SK-N-SH treated with all-trans-retinoic acid at 6 μM for 48 hours (cell line): Measurements from ENCODE around the gene GADD45GIP1.

ENCODE experiments used
- ATAC-seq: fragments of 200-7000 bp; cut with Tn5 transposase; 3 replicates; pipeline ENCODE4 v1.9.1; 2020; ENCODE audit warnings: mild to moderate bottlenecking, moderate library complexity
- ARNTL ChIP-seq: fragments of 450-650 bp; formaldehyde crosslinking; IDR thresholded peaks from 2 replicates; pipeline ENCODE4 v1.5.0; 2020; ENCODE audit warnings: low read depth, mild to moderate bottlenecking, moderate library complexity, borderline replicate concordance
- BACH2 ChIP-seq: fragments of 250-450 bp; sonication (Bioruptor Pico); IDR thresholded peaks from 2 replicates; pipeline ENCODE4 v1.9.0; 2021; ENCODE audit warnings: mild to moderate bottlenecking, borderline replicate concordance
- CSDC2 ChIP-seq: fragments of 250-450 bp; sonication (Bioruptor Pico); IDR thresholded peaks from 2 replicates; pipeline ENCODE4 v1.5.0; 2020; ENCODE audit warnings: mild to moderate bottlenecking, moderate library complexity
- ESRRG ChIP-seq: fragments of 250-450 bp; sonication (Bioruptor Pico); IDR thresholded peaks from 2 replicates; pipeline ENCODE4 v1.6.1; 2021; ENCODE audit warnings: mild to moderate bottlenecking
- GLIS3 ChIP-seq: fragments of 250-450 bp; sonication (Bioruptor Pico); IDR thresholded peaks from 2 replicates; pipeline ENCODE4 v1.5.0; 2020; ENCODE audit warnings: mild to moderate bottlenecking, moderate library complexity
- ISL1 ChIP-seq: fragments of 250-450 bp; sonication (Bioruptor Pico); IDR thresholded peaks from 2 replicates; pipeline ENCODE4 v2.1.2; 2022; ENCODE audit warnings: mild to moderate bottlenecking, moderate library complexity
- OSR1 ChIP-seq: fragments of 250-450 bp; sonication (Bioruptor Pico); IDR thresholded peaks from 2 replicates; pipeline ENCODE4 v1.8.0; 2022; ENCODE audit warnings: moderate library complexity, mild to moderate bottlenecking, inconsistent platforms
- PPARA ChIP-seq: fragments of 250-450 bp; sonication (Bioruptor Pico); IDR thresholded peaks from 2 replicates; pipeline ENCODE4 v1.5.0; 2020; ENCODE audit warnings: mild to moderate bottlenecking, borderline replicate concordance
- RARB ChIP-seq: fragments of 250-450 bp; sonication (Bioruptor Pico); IDR thresholded peaks from 2 replicates; pipeline ENCODE4 v1.8.0; 2021; ENCODE audit warnings: mild to moderate bottlenecking, moderate library complexity
- SNAI2 ChIP-seq: fragments of 250-450 bp; sonication (Bioruptor Pico); IDR thresholded peaks from 2 replicates; pipeline ENCODE4 v1.5.0; 2020; ENCODE audit warnings: mild to moderate bottlenecking, moderate library complexity
- TCF4 ChIP-seq: fragments of 250-450 bp; sonication (Bioruptor Pico); IDR thresholded peaks from 2 replicates; pipeline ENCODE4 v1.8.0; 2021; ENCODE audit warnings: mild to moderate bottlenecking, moderate library complexity, borderline replicate concordance
- TOX ChIP-seq: fragments of 250-450 bp; sonication (Bioruptor Pico); IDR thresholded peaks from 2 replicates; pipeline ENCODE4 v1.8.0; 2021; ENCODE audit warnings: mild to moderate bottlenecking, moderate library complexity, borderline replicate concordance
- ZFP3 ChIP-seq: fragments of 250-450 bp; sonication (Bioruptor Pico); IDR thresholded peaks from 2 replicates; pipeline ENCODE4 v1.5.0; 2020; ENCODE audit warnings: mild to moderate bottlenecking, moderate library complexity
- ZNF565 ChIP-seq: fragments of 450-650 bp; formaldehyde crosslinking; conservative IDR thresholded peaks from 2 replicates; pipeline ENCODE4 v1.5.0; 2020; ENCODE audit warnings: low read depth, mild to moderate bottlenecking, moderate library complexity
- ZNF70 ChIP-seq: fragments of 450-650 bp; formaldehyde crosslinking; IDR thresholded peaks from 2 replicates; pipeline ENCODE4 v1.5.0; 2020; ENCODE audit warnings: mild to moderate bottlenecking, moderate library complexity
- ZNF8 ChIP-seq: fragments of 450-650 bp; formaldehyde crosslinking; IDR thresholded peaks from 2 replicates; pipeline ENCODE4 v1.5.0; 2020; ENCODE audit warnings: mild to moderate bottlenecking, moderate library complexity
- TF ChIP-seq, protein P1 (sequence below): fragments of 250-450 bp; sonication (Bioruptor Pico); IDR thresholded peaks from 2 replicates; pipeline ENCODE4 v1.5.1; 2021; ENCODE audit warnings: mild to moderate bottlenecking, moderate library complexity
- TF ChIP-seq, protein P2 (sequence below): fragments of 250-450 bp; sonication (Bioruptor Pico); IDR thresholded peaks from 2 replicates; pipeline ENCODE4 v1.5.0; 2020; ENCODE audit warnings: mild to moderate bottlenecking, moderate library complexity
- TF ChIP-seq, protein P3 (sequence below): fragments of 250-450 bp; sonication (Bioruptor Pico); IDR thresholded peaks from 2 replicates; pipeline ENCODE4 v1.5.1; 2020; ENCODE audit warnings: low read depth, mild to moderate bottlenecking, moderate library complexity

Gene GADD45GIP1

GRCh38 chr19:12936582-12936981 is 20.4 kb downstream of the GADD45GIP1 start:
- TF ChIP-seq, protein P1, sequence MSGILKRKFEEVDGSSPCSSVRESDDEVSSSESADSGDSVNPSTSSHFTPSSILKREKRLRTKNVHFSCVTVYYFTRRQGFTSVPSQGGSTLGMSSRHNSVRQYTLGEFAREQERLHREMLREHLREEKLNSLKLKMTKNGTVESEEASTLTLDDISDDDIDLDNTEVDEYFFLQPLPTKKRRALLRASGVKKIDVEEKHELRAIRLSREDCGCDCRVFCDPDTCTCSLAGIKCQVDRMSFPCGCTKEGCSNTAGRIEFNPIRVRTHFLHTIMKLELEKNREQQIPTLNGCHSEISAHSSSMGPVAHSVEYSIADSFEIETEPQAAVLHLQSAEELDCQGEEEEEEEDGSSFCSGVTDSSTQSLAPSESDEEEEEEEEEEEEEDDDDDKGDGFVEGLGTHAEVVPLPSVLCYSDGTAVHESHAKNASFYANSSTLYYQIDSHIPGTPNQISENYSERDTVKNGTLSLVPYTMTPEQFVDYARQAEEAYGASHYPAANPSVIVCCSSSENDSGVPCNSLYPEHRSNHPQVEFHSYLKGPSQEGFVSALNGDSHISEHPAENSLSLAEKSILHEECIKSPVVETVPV (CRISPR knock-in tag), result no peak
- no peak for TF ChIP-seq PPARA
- no peak for TF ChIP-seq SNAI2 (CRISPR knock-in tag)
- TF ChIP-seq, protein P2, sequence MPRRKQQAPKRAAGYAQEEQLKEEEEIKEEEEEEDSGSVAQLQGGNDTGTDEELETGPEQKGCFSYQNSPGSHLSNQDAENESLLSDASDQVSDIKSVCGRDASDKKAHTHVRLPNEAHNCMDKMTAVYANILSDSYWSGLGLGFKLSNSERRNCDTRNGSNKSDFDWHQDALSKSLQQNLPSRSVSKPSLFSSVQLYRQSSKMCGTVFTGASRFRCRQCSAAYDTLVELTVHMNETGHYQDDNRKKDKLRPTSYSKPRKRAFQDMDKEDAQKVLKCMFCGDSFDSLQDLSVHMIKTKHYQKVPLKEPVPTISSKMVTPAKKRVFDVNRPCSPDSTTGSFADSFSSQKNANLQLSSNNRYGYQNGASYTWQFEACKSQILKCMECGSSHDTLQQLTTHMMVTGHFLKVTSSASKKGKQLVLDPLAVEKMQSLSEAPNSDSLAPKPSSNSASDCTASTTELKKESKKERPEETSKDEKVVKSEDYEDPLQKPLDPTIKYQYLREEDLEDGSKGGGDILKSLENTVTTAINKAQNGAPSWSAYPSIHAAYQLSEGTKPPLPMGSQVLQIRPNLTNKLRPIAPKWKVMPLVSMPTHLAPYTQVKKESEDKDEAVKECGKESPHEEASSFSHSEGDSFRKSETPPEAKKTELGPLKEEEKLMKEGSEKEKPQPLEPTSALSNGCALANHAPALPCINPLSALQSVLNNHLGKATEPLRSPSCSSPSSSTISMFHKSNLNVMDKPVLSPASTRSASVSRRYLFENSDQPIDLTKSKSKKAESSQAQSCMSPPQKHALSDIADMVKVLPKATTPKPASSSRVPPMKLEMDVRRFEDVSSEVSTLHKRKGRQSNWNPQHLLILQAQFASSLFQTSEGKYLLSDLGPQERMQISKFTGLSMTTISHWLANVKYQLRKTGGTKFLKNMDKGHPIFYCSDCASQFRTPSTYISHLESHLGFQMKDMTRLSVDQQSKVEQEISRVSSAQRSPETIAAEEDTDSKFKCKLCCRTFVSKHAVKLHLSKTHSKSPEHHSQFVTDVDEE, result no peak
- no peak for TF ChIP-seq TOX (CRISPR knock-in tag)
- no peak for TF ChIP-seq CSDC2
- no peak for TF ChIP-seq ISL1 (CRISPR knock-in tag)
- TF ChIP-seq, protein P3, sequence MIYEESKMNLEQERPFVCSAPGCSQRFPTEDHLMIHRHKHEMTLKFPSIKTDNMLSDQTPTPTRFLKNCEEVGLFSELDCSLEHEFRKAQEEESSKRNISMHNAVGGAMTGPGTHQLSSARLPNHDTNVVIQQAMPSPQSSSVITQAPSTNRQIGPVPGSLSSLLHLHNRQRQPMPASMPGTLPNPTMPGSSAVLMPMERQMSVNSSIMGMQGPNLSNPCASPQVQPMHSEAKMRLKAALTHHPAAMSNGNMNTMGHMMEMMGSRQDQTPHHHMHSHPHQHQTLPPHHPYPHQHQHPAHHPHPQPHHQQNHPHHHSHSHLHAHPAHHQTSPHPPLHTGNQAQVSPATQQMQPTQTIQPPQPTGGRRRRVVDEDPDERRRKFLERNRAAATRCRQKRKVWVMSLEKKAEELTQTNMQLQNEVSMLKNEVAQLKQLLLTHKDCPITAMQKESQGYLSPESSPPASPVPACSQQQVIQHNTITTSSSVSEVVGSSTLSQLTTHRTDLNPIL, result no peak
- TF ChIP-seq ESRRG, result no peak
- TF ChIP-seq OSR1 (CRISPR knock-in tag), result no peak
- TF ChIP-seq GLIS3, result no peak
- no peak for TF ChIP-seq ZNF8 (CRISPR knock-in tag)
- TF ChIP-seq TCF4 (CRISPR knock-in tag), result no peak
- ATAC-seq, result no peak

GRCh38 chr19:12935071-12935470 is 22.0 kb downstream of the GADD45GIP1 start:
- ATAC-seq, result no peak
- TF ChIP-seq ZNF70 (CRISPR knock-in tag) (no peak), BACH2 (CRISPR knock-in tag) (no peak), ESRRG (no peak), CSDC2 (no peak), ZFP3 (CRISPR knock-in tag) (no peak), ZNF565 (CRISPR knock-in tag) (no peak), GLIS3 (no peak), ARNTL (no peak)
- TF ChIP-seq, all 23 proteins: peak for 0

DNA sequence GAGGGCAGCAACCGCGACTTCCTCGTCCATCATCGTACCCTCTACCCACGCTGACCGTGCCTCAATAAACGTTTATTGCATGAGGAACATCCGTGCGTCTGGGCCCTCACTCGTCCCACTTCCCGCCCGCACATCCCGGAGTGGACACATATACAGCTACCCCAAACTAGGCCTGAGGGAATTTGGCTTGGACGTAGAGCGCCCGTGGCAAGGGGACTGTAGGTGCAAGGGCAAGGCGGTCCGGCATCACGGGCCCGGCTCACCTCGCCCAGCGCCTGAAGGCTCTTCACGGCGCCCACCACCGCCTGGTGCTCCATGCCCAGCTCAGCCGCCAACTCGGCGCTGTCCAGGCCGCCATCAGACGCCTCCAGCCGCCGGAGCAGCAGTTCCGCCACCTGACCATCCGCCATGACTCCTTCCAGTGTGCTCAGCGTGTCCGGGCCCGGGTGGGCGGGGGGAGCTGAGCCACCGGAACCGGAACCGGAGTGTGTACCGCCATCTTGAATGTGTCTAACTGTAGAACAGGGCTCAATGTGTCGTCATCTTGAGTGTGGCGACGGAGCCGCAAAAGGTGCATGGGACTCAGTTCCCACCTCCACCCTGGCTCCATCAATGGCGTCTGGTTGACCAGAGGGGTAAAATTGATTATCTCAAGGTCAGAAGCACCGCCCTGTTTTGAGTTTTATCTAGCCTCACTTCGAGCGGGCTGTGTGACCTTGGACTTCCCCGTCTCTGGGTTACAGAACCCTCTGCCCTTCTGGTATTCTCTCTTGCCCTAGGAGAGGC is 23.5 kb downstream of the GADD45GIP1 start, which contains the start of gene FARSA:
Gene FARSA (minus strand): TSS at position 425 of the 786 bp plus-strand sequence. CDS start 15 bp downstream, at position 410.
- TF ChIP-seq ESRRG, result no peak
- 0 out of 2 replicates have a peak, but pooled peaks have one; percentile 60 for TF ChIP-seq SNAI2 (CRISPR knock-in tag)
- no peak for TF ChIP-seq RARB (CRISPR knock-in tag)
- TF ChIP-seq, protein P2, result peak; percentile 74; the same call in 1 of the 2 replicates
- no peak for TF ChIP-seq PPARA
- peak; percentile 85 for ATAC-seq
